ENCODE data around the gene PHTF2. TPM values are rescaled to one million over a fixed set of nuclear protein-coding genes. Genes with fewer than 3 reads are reported as not detected.

Gene PHTF2
- total RNA-seq, 4 donors from 2014 or later, result 14.2 to 26.2 (median 17.2) TPM

DNA sequence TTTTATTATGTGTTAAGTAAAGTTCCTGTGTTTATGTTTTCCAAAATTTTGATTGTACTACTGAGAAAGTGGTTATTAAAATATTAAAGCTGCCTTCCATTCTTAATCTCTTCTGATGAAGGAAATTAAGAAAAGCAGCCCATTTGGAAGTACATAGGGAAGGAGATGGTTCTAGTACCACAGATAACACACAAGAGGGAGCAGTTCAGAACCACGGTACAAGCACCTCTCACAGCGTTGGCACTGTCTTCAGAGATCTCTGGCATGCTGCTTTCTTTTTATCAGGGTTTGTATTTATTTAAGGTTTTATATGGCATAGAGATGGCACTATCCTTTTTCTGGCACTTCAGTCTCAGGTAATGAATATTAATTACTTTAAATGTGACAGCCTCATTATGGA is 111.6 kb downstream of the PHTF2 start:
- no peak for DNase-seq (ENCODE audit: extremely low spot score)
- H3K27me3 ChIP-seq, result no peaks in the 10 kb centered on the region
- H3K4me1 ChIP-seq, result no peaks in the 10 kb centered on the region
- 93% methylated on average over 2 of the region's 2 CpGs for WGBS
- TF ChIP-seq EP300 (IDR thresholded peaks at IDR 0.05) (no peak), POLR2AphosphoS5 (IDR thresholded peaks at IDR 0.05) (no peak), POLR2A (IDR thresholded peaks at IDR 0.05; ENCODE audit: low read depth) (no peak)
- TF ChIP-seq, protein P1, sequence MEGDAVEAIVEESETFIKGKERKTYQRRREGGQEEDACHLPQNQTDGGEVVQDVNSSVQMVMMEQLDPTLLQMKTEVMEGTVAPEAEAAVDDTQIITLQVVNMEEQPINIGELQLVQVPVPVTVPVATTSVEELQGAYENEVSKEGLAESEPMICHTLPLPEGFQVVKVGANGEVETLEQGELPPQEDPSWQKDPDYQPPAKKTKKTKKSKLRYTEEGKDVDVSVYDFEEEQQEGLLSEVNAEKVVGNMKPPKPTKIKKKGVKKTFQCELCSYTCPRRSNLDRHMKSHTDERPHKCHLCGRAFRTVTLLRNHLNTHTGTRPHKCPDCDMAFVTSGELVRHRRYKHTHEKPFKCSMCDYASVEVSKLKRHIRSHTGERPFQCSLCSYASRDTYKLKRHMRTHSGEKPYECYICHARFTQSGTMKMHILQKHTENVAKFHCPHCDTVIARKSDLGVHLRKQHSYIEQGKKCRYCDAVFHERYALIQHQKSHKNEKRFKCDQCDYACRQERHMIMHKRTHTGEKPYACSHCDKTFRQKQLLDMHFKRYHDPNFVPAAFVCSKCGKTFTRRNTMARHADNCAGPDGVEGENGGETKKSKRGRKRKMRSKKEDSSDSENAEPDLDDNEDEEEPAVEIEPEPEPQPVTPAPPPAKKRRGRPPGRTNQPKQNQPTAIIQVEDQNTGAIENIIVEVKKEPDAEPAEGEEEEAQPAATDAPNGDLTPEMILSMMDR (IDR thresholded peaks at IDR 0.05), result no peak
- intact Hi-C loops (cut with DNase I), result no loop called here
- H3K27ac ChIP-seq (replicated peaks in 1 of 4), result no peak overlapping the region
- no peaks in the 10 kb centered on the region for H3K9me3 ChIP-seq
- H3K4me3 ChIP-seq, result no peak overlapping the region
- H3K36me3 ChIP-seq, result peaks cover 0 to 15% (median 0%) of the 10 kb centered on the region in 4 donors

DNA sequence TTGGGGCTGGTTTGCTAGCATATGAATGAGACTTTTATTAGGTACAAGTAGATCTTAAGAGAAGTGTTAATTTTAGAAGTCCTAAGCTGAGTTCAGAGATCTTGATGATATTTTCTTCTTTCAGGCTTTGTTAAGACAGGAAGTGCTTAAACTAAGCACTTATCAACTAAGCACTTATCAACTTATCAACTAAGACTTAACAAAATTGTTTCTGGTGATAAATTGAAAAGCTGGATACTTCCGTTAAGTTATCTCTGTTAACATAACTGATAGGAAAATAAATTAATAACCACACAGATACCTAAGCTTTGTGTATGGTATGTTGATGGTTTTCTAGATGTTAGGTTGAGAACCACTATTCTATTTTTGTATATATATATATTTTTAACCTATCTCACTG is 113.7 kb downstream of the PHTF2 start:
- no peak for DNase-seq (ENCODE audit: extremely low spot score)
- intact Hi-C loops (cut with DNase I), result no loop called here
- TF ChIP-seq POLR2AphosphoS5 (IDR thresholded peaks at IDR 0.05) (no peak), POLR2A (IDR thresholded peaks at IDR 0.05; ENCODE audit: low read depth) (no peak), EP300 (IDR thresholded peaks at IDR 0.05) (no peak)
- TF ChIP-seq, protein P1 (IDR thresholded peaks at IDR 0.05), result no peak
- peaks cover 0 to 15% (median 0%) of the 10 kb centered on the region in 4 donors for H3K36me3 ChIP-seq
- no peaks in the 10 kb centered on the region for H3K4me1 ChIP-seq
- H3K27me3 ChIP-seq, result no peaks in the 10 kb centered on the region
- H3K9me3 ChIP-seq, result no peaks in the 10 kb centered on the region
- no peak overlapping the region for H3K4me3 ChIP-seq
- H3K27ac ChIP-seq (replicated peaks in 1 of 4), result no peak overlapping the region
- 89% methylated on average over 1 of the region's 1 CpG for WGBS

DNA sequence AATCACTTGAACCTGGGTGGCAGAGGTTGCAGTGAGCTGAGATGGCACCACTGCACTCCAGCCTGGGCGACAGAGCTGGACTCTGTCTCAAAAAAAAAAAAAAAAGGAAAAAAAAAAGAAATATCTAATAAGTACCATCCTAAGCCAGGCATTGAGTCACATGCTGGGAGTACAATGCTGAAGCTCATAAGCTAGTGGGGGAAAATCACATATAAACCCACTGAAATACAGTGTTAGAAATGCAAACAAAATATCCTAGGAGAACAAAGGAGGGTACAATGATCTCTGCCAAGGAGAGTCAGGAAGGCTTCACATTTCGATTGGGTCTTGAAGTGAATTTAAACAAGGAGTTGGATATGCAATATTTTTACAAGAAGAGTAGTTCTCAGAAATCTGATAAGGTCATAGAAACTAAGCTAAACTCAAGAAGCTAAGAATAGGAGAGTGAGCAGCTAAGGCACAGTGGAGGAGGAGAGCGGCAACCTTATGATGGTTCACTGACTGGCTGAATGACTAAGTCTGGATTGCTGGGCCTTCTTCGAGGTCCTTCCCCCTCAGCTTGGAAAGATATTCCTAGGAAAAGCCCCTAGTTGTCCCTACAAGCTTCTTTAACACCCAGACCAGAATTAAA is 115.5 kb downstream of the PHTF2 start:
- Histone ChIP-seq H3K9me3 (no peaks in the 10 kb centered on the region), H3K27me3 (no peaks in the 10 kb centered on the region), H3K4me3 (no peak overlapping the region), H3K4me1 (no peaks in the 10 kb centered on the region), H3K36me3 (peaks cover 0 to 15% (median 0%) of the 10 kb centered on the region in 4 donors), H3K27ac (replicated peaks in 1 of 4) (no peak overlapping the region)
- TF ChIP-seq, protein P1 (IDR thresholded peaks at IDR 0.05), result no peak
- TF ChIP-seq EP300 (IDR thresholded peaks at IDR 0.05) (no peak), POLR2A (IDR thresholded peaks at IDR 0.05; ENCODE audit: low read depth) (no peak), POLR2AphosphoS5 (IDR thresholded peaks at IDR 0.05) (no peak)
- WGBS, result 78% methylated on average over 4 of the region's 4 CpGs
- no peak for DNase-seq (ENCODE audit: extremely low spot score)
- intact Hi-C loops (cut with DNase I), result no loop called here

DNA sequence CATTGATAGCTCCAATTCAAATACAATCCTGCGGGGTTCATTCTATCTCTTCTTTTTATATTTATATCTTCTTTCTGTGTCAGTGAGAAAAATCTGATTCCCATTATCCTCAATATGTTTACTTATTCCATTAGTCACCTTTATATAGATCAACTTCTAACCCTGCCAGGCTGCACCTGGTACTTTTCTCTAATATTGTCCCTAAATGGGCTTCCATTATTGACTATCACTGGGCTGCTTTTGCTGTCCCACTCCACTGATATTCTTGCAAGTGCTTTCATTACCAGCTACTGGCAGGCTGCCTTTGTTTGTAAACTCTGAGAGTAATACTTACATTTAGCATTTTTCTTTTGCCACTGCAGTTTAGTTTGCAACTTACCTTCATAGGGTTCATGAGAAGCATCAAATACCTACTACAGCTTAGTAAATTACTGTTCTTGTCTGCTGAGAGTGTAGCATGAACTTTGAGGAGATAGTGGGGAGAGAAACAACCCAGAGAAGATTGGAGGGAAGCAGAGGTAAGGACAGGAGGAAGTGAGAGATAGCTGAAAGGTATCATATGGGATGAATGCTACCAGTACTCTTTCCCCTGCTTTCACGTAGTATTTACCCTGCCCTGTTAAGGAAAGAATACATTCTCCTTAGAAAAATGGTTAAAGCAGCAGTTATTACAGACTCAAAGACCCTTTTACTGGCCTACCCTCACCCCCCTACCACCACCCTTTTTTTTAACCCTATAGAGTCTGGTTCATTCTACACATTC is 119.1 kb downstream of the PHTF2 start:
- Histone ChIP-seq H3K4me1 (no peaks in the 10 kb centered on the region), H3K9me3 (no peaks in the 10 kb centered on the region), H3K27ac (replicated peaks in 1 of 4) (no peak overlapping the region), H3K4me3 (no peak overlapping the region), H3K27me3 (no peaks in the 10 kb centered on the region), H3K36me3 (peaks cover 0 to 11% (median 3%) of the 10 kb centered on the region in 4 donors)
- DNase-seq (ENCODE audit: extremely low spot score), result no peak
- 98% methylated on average over 2 of the region's 2 CpGs for WGBS
- no peak for TF ChIP-seq POLR2A (IDR thresholded peaks at IDR 0.05; ENCODE audit: low read depth)
- TF ChIP-seq POLR2AphosphoS5 (IDR thresholded peaks at IDR 0.05), result no peak
- TF ChIP-seq, protein P1 (IDR thresholded peaks at IDR 0.05), result no peak
- TF ChIP-seq EP300 (IDR thresholded peaks at IDR 0.05), result no peak
- intact Hi-C loops (cut with DNase I), result no loop called here
